Gastroesophageal sphincter (tissue), 3 donors: ENCODE results near the gene HECTD4.

Source experiments
- EP300 ChIP-seq: sonication (generic); formaldehyde crosslinking; IDR thresholded peaks from one replicate; pipeline ENCODE4 v1.6.1; 2017; ENCODE audit warnings: antibody characterized with exemption, mild to moderate bottlenecking
- POLR2A ChIP-seq, 2 donors: fragments of 450-650 bp; IDR thresholded peaks; one replicate each; pipeline ENCODE4 v1.6.1; 2017; ENCODE audit warnings: antibody characterized with exemption in 2 of 2, mild to moderate bottlenecking in 2 of 2, moderate library complexity in 1 of 2
- POLR2AphosphoS5 ChIP-seq: sonication (generic); formaldehyde crosslinking; IDR thresholded peaks from one replicate; pipeline ENCODE4 v1.6.1; 2017; ENCODE audit warnings: antibody characterized with exemption
- TF ChIP-seq, protein P1 (sequence below), 4 experiments: fragments of 200-600 bp in 2 of 4; fragments of 450-650 bp in 2 of 4; sonication (generic) in 1 of 4; IDR thresholded peaks; one replicate each; pipeline ENCODE4 v1.5.1; 2017 to 2019; ENCODE audit warnings: antibody characterized with exemption in 4 of 4, mild to moderate bottlenecking in 2 of 4, moderate library complexity in 2 of 4

DNA sequence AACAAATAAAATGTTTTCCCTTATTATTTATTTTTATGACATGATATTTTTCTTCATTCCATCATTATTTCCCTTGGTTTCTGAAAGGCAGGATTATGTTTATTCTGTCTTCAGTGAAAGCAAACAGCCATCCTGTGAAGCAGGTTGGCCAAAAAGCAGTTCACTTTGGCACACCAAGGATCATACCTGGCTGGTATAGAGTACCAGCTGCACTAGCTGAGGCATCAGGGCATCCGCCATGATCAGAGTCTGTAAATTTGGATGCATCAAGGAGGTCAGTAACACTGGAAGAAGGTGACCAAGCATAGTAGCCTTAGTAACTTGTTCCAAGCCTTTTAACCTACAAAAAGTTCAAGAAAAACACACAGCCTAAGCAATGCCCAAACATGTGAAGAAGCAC lies 123.3 kb downstream of the HECTD4 start:
- TF ChIP-seq POLR2A (IDR thresholded peaks at IDR 0.05) (no peak), POLR2AphosphoS5 (no peak), EP300 (no peak)
- TF ChIP-seq, protein P1, sequence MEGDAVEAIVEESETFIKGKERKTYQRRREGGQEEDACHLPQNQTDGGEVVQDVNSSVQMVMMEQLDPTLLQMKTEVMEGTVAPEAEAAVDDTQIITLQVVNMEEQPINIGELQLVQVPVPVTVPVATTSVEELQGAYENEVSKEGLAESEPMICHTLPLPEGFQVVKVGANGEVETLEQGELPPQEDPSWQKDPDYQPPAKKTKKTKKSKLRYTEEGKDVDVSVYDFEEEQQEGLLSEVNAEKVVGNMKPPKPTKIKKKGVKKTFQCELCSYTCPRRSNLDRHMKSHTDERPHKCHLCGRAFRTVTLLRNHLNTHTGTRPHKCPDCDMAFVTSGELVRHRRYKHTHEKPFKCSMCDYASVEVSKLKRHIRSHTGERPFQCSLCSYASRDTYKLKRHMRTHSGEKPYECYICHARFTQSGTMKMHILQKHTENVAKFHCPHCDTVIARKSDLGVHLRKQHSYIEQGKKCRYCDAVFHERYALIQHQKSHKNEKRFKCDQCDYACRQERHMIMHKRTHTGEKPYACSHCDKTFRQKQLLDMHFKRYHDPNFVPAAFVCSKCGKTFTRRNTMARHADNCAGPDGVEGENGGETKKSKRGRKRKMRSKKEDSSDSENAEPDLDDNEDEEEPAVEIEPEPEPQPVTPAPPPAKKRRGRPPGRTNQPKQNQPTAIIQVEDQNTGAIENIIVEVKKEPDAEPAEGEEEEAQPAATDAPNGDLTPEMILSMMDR (IDR thresholded peaks at IDR 0.05): no peak
